Activated CD8-positive, alpha-beta T cell treated with anti-CD3 and anti-CD28 coated beads, Interleukin-2, amount 10 ng/mL, durations not matched to agents 7 days and 5 days (primary cell): Measurements from ENCODE around the gene MYO3A. TPM values are rescaled to one million over a fixed set of nuclear protein-coding genes. Genes with fewer than 3 reads are reported as not detected.

ENCODE experiments used
- ATAC-seq: fragments of 150-1000 bp; cut with Tn5 transposase; one replicate; pipeline ENCODE4 v1.10.0; 2021; ENCODE audit warnings: moderate library complexity
- CTCF ChIA-PET: fragments of 350-600 bp; sonication (Branson Sonifier 250); formaldehyde crosslinking; loops from one replicate; lab custom pipeline; 2021; ENCODE audit warnings: antibody characterized with exemption; lab: Charles Lee
- POLR2A ChIA-PET: fragments of 350-600 bp; sonication (Branson Sonifier 250); formaldehyde crosslinking; loops from one replicate; lab custom pipeline; 2021; ENCODE audit warnings: antibody characterized with exemption; lab: Charles Lee
- DNase-seq: peaks from one replicate; pipeline ENCODE4 v3.0.0-alpha.2; 2020
- H3K27ac Mint-ChIP-seq: one replicate; pipeline ENCODE4 v1.8.0; 2021; ENCODE audit warnings: mild to moderate bottlenecking, mixed read lengths
- H3K27me3 Mint-ChIP-seq: one replicate; pipeline ENCODE4 v1.8.0; 2021; ENCODE audit warnings: low read depth, mixed read lengths
- H3K36me3 Mint-ChIP-seq: one replicate; pipeline ENCODE4 v1.8.0; 2021; ENCODE audit warnings: low read depth, mixed read lengths
- H3K4me1 Mint-ChIP-seq: one replicate; pipeline ENCODE4 v1.8.0; 2021; ENCODE audit warnings: low read depth, mixed read lengths
- H3K4me3 Mint-ChIP-seq: one replicate; pipeline ENCODE4 v1.8.0; 2021; ENCODE audit warnings: mild to moderate bottlenecking, mixed read lengths
- H3K9me3 Mint-ChIP-seq: one replicate; pipeline ENCODE4 v1.8.0; 2022; ENCODE audit warnings: mixed read lengths; ENCODE audit not compliant: insufficient read depth
- total RNA-seq, 2 experiments: library from RNA; stranded (reverse); gene quantifications; one replicate each; pipeline ENCODE4 v1.2.3, GENCODE V29; 2021

The MYO3A gene
- total RNA-seq, 2 experiments from 2014 or later = not detected

DNA sequence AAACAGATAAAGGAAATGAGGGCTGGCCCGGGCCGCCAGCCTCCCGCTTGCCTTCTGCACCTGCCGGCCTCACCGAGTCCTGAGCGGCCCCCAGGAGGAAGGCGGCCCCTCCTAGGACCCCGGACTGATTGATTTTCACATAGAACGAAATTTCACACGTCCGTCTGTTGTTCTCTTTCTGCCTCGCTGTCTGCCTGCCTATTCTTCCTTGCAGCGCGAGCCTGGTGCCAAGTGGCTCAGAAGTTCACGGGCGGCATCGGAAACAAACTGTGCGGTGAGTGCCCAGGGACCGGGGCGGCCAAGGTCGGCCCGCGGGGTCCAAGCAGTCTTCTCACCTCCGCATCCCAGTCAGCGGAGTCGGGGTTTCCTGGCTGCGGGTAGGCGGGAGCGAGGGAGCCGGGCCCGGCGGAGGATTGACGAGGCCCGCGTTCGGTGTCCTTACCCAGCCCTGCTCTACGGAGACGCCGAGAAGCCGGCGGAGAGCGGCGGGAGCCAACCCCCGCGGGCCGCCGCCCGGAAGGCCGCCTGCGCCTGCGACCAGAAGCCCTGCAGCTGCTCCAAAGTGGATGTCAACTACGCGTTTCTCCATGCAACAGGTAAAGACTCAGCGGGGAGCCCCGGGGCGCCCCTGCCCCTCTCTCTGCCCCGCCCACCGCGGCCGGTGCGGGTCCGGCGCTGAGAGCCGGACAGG, 283.5 kb downstream of the MYO3A start:
- ChIA-PET POLR2A (no interaction called here), CTCF (no interaction called here)
- Mint-ChIP-seq H3K4me3 (no peak overlapping the region), H3K9me3 (no peaks in the 10 kb centered on the region), H3K27ac (peak overlapping the region; percentile 43), H3K27me3 (peaks cover 92% of the 10 kb centered on the region), H3K4me1 (peaks cover 35% of the 10 kb centered on the region), H3K36me3 (peaks cover 6% of the 10 kb centered on the region)
- DNase-seq (no peak), ATAC-seq (peak; percentile 46)

DNA sequence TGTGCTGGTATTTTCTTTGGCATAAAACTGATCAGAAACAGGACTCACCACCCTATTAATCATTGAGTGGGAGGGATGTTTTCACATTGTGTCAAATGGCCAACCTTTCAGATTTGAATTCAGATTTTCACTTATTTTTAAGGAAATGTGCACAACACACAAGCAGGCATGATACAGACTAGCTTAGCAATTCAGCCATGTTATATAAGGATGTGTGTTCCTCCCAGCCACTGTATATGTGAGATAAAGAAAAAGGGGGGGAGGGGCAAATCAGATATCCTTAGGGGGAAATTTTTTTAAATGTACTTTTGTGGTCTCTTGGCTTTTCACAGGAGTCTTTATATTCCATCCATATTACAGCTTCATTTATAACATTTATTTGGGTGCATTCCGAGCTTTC, 285.6 kb downstream of the MYO3A start:
- DNase-seq (no peak), ATAC-seq (no peak)
- no peak overlapping the region for H3K4me3 Mint-ChIP-seq
- H3K36me3 Mint-ChIP-seq = peaks cover 6% of the 10 kb centered on the region
- ChIA-PET CTCF (interaction anchor here (1.3 kb wide), 1 partner anchor 344 kb away, joined by 4 read pairs; no protein-coding TSS in a partner anchor), POLR2A (no interaction called here)
- H3K27ac Mint-ChIP-seq = no peak overlapping the region
- H3K9me3 Mint-ChIP-seq = no peaks in the 10 kb centered on the region
- peaks cover 31% of the 10 kb centered on the region for H3K4me1 Mint-ChIP-seq
- peaks cover 86% of the 10 kb centered on the region for H3K27me3 Mint-ChIP-seq

DNA sequence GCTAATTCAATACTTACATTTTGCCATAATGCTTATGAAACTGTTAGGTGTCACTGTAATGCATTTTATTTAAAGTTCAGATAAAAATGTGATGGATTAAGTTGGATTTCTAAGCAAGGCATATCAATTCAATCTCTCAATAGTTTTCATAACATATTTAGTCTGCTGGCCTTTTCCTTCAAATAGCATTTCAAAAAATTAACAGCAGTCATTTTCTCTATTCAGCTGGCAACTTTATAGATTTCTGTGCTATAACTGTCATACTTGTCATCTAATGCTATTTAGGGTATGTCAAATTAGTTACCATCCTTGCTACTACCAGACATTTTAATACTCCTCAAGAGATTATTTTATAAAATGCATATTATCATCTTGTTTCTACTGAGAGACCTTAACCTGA, 286.9 kb downstream of the MYO3A start:
- ATAC-seq = no peak
- Mint-ChIP-seq H3K27me3 (peaks cover 79% of the 10 kb centered on the region), H3K27ac (no peak overlapping the region), H3K36me3 (peaks cover 3% of the 10 kb centered on the region), H3K9me3 (no peaks in the 10 kb centered on the region), H3K4me3 (no peak overlapping the region), H3K4me1 (peaks cover 20% of the 10 kb centered on the region)
- POLR2A ChIA-PET = no interaction called here
- DNase-seq = no peak
- CTCF ChIA-PET = no interaction called here

GRCh38 chr10:26221541-26221940, 287.5 kb downstream of the MYO3A start:
- Mint-ChIP-seq H3K4me1 (peaks cover 15% of the 10 kb centered on the region), H3K36me3 (peaks cover 2% of the 10 kb centered on the region), H3K27me3 (peaks cover 76% of the 10 kb centered on the region), H3K4me3 (no peak overlapping the region), H3K9me3 (no peaks in the 10 kb centered on the region), H3K27ac (no peak overlapping the region)
- POLR2A ChIA-PET = no interaction called here
- CTCF ChIA-PET = no interaction called here
- DNase-seq (no peak), ATAC-seq (no peak)

DNA sequence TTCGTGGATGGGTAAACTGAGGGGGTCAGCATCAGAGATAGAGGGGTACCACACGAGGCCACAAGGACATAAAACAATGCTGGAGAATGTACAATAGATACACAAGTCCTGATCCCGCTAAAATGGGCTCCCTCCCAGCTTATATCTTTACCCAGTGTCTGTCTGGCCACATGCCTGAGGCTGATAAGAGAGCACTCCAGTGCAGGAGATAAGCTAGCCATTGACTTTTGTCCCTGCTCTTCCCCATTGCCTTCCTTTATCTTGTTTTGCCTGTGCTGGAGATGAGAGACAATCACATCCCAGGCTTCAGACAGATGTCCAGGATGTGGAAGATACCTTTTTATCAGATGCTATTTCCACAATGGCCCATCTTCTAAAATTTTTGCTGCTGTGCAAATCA, 288.5 kb downstream of the MYO3A start:
- ATAC-seq (no peak), DNase-seq (no peak)
- Mint-ChIP-seq H3K27ac (no peak overlapping the region), H3K27me3 (peaks cover 69% of the 10 kb centered on the region), H3K36me3 (no peaks in the 10 kb centered on the region), H3K4me3 (no peak overlapping the region), H3K4me1 (peaks cover 7% of the 10 kb centered on the region), H3K9me3 (no peaks in the 10 kb centered on the region)
- ChIA-PET CTCF (no interaction called here), POLR2A (no interaction called here)

- POLR2A ChIA-PET = no interaction called here
Observed at GRCh38 chr10:26225322-26225721, 291.3 kb downstream of the MYO3A start.

DNA sequence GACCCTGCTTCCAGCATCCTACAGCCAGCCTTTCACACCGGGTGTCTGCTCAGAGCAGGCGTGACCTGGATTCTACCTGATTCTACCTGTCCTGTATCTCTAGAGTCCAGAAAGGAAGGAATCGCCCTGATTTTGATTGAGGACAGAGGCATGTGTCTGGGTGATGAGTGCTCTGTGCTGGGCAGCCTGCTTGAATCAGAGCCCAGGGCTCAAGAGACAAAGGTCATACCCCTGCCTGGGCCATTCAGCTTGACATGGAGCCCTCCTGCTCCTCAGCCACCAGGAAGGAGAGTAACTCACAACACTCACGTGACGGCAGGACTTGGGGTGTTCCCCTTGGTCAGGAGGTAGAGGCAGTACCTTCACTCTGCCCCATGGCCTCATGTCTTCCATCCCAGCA, 293.8 kb downstream of the MYO3A start:
- Mint-ChIP-seq H3K4me3 (no peak overlapping the region), H3K9me3 (no peaks in the 10 kb centered on the region), H3K27ac (no peak overlapping the region), H3K36me3 (no peaks in the 10 kb centered on the region), H3K27me3 (peaks cover 33% of the 10 kb centered on the region), H3K4me1 (no peaks in the 10 kb centered on the region)
- DNase-seq (no peak), ATAC-seq (no peak)
- POLR2A ChIA-PET = no interaction called here
- CTCF ChIA-PET = no interaction called here

More at GRCh38 chr10:26225322-26225721, 291.3 kb downstream of the MYO3A start:
- CTCF ChIA-PET = no interaction called here
- no peaks in the 10 kb centered on the region for H3K4me1 Mint-ChIP-seq
- no peak overlapping the region for H3K4me3 Mint-ChIP-seq
- ATAC-seq (no peak), DNase-seq (no peak)
- H3K36me3 Mint-ChIP-seq = no peaks in the 10 kb centered on the region
- H3K9me3 Mint-ChIP-seq = no peaks in the 10 kb centered on the region
- no peak overlapping the region for H3K27ac Mint-ChIP-seq
- H3K27me3 Mint-ChIP-seq = peaks cover 53% of the 10 kb centered on the region

- CTCF ChIA-PET = no interaction called here
Observed at GRCh38 chr10:26232174-26232573, 298.1 kb downstream of the MYO3A start.

DNA sequence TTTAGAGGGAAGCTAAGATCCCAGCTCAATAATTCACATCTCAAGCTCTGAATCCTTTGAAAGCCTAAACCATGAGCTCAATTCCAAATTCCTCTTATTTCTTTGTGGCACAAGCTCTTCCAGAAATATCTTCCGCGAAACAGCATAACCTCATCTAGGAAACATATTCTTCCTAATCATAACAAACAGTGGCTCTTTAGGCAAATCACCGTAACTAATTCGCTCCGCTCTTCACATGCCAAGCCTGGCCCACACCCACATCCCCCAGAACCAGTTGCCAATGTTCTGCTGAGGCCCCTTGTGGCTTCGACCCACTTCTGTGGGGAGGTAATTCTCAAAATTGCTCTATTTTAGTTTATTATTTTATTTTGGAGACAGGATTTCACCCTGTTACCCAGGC, 301.7 kb downstream of the MYO3A start:
- ATAC-seq (no peak), DNase-seq (no peak)
- Mint-ChIP-seq H3K27ac (no peak overlapping the region), H3K9me3 (no peaks in the 10 kb centered on the region), H3K4me1 (no peaks in the 10 kb centered on the region), H3K4me3 (no peak overlapping the region), H3K27me3 (peaks cover 12% of the 10 kb centered on the region), H3K36me3 (no peaks in the 10 kb centered on the region)
- CTCF ChIA-PET = no interaction called here
- POLR2A ChIA-PET = no interaction called here

More at GRCh38 chr10:26232174-26232573, 298.1 kb downstream of the MYO3A start:
- H3K27ac Mint-ChIP-seq = no peak overlapping the region
- no peaks in the 10 kb centered on the region for H3K4me1 Mint-ChIP-seq
- no peaks in the 10 kb centered on the region for H3K9me3 Mint-ChIP-seq
- no peaks in the 10 kb centered on the region for H3K36me3 Mint-ChIP-seq
- no peak overlapping the region for H3K4me3 Mint-ChIP-seq
- ATAC-seq (no peak), DNase-seq (no peak)
- POLR2A ChIA-PET = no interaction called here
- H3K27me3 Mint-ChIP-seq = peaks cover 16% of the 10 kb centered on the region

DNA sequence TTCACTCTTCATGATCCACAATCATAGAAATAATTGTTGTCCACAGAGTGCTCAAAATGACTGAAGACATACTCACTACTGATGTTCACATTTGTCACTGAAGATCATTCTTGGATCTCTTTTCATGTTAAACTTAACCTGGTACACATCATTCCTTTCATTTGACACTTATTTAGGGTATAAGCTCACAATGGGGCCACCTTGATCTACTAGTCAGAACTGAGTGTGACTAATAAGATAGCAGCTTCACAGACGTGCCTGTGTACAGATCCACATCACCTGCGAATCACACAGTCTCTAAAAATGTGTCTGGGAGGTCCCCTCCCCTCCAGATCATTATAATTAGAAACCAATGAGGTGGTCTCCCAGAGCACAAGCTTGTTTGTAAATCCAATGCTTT, 304.3 kb downstream of the MYO3A start:
- Mint-ChIP-seq H3K27me3 (peaks cover 11% of the 10 kb centered on the region), H3K27ac (no peak overlapping the region), H3K9me3 (no peaks in the 10 kb centered on the region), H3K36me3 (no peaks in the 10 kb centered on the region), H3K4me3 (no peak overlapping the region), H3K4me1 (no peaks in the 10 kb centered on the region)
- CTCF ChIA-PET = no interaction called here
- ATAC-seq (no peak), DNase-seq (no peak)
- POLR2A ChIA-PET = no interaction called here

GRCh38 chr10:26242706-26243350, 308.8 kb downstream of the MYO3A start:
- ATAC-seq (no peak), DNase-seq (no peak)
- Mint-ChIP-seq H3K4me3 (no peak overlapping the region), H3K36me3 (no peaks in the 10 kb centered on the region), H3K27me3 (peaks cover 14% of the 10 kb centered on the region), H3K4me1 (no peaks in the 10 kb centered on the region), H3K9me3 (no peaks in the 10 kb centered on the region), H3K27ac (no peak overlapping the region)
- CTCF ChIA-PET = no interaction called here
- POLR2A ChIA-PET = no interaction called here

DNA sequence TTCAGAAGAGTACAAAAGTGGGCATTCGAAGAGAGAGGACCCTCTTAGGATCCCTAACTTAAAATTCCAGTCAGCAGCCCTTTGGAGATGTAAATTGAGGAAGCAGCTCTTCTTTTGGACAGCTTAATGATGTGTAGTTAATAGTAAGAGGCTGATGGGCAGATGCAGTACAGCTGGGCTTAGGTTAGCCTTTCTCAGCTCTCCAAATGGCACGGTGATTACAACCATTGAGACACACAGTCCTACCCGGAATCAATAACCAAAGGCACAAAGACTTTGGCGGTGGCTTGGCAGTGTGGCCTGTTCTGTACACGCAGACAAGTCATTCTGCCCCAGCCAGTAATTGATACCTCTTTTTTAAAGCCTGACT, 309.3 kb downstream of the MYO3A start:
- Mint-ChIP-seq H3K4me3 (no peak overlapping the region), H3K27me3 (peaks cover 14% of the 10 kb centered on the region), H3K36me3 (no peaks in the 10 kb centered on the region), H3K27ac (no peak overlapping the region), H3K9me3 (no peaks in the 10 kb centered on the region), H3K4me1 (no peaks in the 10 kb centered on the region)
- ChIA-PET CTCF (no interaction called here), POLR2A (no interaction called here)
- DNase-seq = no peak
- no peak for ATAC-seq
